MM.1S (cell line): ENCODE data around the gene ARID2.

Experiments
- CTCF ChIP-seq: fragments of 300-600 bp; sonication (generic); IDR thresholded peaks from 2 replicates; pipeline ENCODE4 v1.5.1; 2016; ENCODE audit warnings: antibody characterized with exemption, low read length, mixed read lengths
- EZH2 ChIP-seq: fragments of 300-600 bp; sonication (generic); optimal IDR thresholded peaks from 2 replicates; pipeline ENCODE3; 2017; ENCODE audit warnings: low read depth, mild to moderate bottlenecking, antibody characterized with exemption, low read length, mixed read lengths
- EZH2phosphoT487 ChIP-seq: fragments of 300-600 bp; sonication (generic); IDR thresholded peaks from 2 replicates; pipeline ENCODE4 v1.6.1; 2018; ENCODE audit warnings: antibody characterized with exemption, low read length

GRCh38 chr12:45725631-45726602, 3.6 kb upstream of the ARID2 start:
- TF ChIP-seq CTCF (peak; percentile 76), EZH2phosphoT487 (no peak), EZH2 (no peak)
